ENCODE data around the gene TMEM108.

TMEM108 gene

DNA sequence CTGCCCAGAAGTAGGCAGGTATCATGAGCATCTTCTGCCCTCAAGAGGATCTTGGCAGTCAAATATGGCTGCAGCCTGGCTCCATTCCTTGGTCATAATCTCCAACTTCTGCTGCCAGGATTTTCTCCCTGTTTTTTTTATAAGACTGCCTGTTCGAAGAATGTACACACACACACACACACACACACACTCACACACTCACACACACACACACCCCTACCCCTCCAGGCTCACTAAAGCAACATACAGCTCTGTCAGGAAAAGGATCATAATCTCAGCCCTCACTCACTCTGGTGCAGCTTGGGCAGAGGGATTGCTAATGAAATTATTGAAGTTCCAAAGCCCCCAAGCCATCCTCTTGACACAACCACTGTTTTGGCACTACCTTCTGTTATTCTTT lies 232.4 kb downstream of the TMEM108 start:
- no peak for DNase-seq (ENCODE audit: low read depth in 2 of 3, low spot score in 1 of 3)

DNA sequence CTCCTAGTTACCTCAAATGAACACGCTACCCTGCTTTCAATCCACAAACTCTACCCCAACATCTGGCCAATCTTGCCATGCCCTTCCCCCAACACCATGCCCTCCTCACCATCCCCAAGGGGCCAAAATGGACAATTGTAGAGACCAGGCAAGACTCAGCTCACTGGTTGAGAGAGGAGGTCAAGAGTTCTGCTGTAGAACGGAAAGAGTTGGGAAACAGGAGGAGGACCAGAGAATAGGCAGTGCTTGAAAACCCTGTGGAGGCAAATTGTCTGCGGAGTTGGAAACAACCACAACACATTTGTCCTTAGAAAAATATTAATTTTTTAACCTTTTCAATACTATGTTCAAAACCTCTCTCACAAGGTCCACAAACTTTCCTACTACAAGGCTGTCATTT lies 232.9 kb downstream of the TMEM108 start:
- no peak for DNase-seq (ENCODE audit: low read depth in 2 of 3, low spot score in 1 of 3)

DNA sequence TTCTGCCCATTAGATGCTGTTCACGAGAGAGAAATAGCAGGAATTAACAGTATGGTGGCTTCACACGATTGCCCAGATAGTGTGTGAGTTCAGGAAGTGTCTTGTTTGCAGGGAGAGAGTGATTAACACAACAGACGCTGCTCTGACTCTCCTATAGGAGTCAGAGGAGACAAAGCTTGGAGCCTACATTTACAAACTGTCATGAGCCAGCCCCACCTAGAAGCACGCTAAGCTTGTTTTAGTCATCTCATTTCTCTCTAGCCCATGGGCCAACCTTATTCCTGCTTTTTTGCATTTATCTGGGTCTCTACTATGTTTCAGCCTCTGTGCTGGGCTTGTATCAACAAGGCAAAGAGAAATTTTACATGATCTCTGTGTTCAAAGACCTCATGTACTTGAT lies 233.3 kb downstream of the TMEM108 start:
- DNase-seq (ENCODE audit: low read depth in 2 of 3, low spot score in 1 of 3) = no peak

DNA sequence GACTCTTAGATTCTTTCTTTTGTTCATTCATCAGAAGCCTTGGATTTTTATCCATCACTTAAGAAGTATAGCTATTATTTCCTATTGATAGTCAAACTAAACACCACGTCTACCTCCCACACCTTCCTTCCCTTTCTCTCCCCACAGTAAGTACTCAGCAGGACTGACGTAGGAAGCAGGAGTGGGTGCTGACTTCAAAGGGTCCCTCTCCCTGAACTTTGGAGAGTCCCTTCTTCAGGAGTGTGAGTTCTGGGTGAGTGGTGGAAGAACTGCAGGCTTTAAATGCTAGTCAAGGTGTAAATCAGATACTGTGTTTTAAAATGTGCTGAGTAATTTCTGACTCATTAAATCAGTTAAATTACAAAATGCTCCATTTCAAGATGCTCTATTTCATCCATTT lies 235.2 kb downstream of the TMEM108 start:
- no peak for DNase-seq (ENCODE audit: low read depth in 2 of 3, low spot score in 1 of 3)

DNA sequence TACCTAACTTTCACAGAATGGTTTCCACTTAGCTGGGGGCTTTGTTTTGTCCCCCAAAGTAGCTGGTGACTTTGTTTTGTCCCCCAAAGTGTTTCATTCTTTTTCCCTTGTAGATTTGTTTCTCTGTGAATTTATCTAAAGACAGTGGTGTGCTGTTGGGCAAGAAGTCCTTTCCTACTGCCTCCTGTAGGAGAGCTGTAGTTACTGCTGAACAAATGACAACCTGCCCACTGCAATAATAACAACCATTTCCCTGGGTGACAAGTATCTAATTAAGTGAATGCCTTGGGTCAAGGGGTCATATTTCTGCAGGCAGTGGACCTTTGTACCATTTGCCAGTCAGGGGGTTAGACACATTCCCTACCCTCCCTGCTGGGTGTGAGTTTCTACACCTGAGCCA lies 236.3 kb downstream of the TMEM108 start:
- no peak for DNase-seq (ENCODE audit: low read depth in 2 of 3, low spot score in 1 of 3)

DNA sequence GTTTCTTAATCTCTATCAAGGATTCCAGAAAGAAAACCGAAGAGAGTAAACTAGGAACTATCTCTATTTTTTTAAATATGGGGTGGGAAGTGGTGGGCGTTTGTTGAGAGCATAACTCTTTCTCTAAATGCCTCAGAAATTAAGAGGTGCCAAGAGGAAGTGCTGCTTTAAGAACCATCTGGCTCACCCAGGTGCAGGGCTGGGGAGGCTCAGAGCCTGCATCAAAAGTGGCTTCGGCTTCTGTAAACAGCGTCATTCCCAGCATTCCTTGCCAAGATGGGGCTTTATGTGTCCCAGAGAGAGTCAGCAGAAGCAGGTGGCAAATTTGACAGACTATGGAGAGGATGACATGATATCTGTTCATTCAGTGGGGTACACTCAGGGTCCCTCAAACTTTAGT lies 238.4 kb downstream of the TMEM108 start:
- DNase-seq (ENCODE audit: low read depth in 2 of 3, low spot score in 1 of 3) = no peak

DNA sequence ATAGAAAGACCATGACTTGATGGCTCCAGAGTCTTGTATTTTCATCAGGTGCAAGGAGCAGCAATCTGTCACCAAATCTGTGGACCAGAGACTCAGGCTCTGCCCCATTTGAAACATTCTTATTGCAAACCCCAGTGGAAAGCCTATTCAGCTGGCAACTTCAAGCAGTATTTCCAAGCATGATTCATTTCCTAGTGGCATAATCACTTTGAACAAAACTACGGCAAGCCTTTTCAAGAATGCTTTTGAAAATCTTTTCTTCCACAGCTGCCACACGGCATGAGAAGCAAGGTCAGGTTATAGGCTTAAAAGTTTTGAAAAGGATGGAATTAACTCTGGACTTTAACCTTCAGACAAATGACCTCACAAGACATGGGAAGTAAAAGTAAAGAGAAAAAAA lies 239.6 kb downstream of the TMEM108 start:
- no peak for DNase-seq (ENCODE audit: low read depth in 2 of 3, low spot score in 1 of 3)

DNA sequence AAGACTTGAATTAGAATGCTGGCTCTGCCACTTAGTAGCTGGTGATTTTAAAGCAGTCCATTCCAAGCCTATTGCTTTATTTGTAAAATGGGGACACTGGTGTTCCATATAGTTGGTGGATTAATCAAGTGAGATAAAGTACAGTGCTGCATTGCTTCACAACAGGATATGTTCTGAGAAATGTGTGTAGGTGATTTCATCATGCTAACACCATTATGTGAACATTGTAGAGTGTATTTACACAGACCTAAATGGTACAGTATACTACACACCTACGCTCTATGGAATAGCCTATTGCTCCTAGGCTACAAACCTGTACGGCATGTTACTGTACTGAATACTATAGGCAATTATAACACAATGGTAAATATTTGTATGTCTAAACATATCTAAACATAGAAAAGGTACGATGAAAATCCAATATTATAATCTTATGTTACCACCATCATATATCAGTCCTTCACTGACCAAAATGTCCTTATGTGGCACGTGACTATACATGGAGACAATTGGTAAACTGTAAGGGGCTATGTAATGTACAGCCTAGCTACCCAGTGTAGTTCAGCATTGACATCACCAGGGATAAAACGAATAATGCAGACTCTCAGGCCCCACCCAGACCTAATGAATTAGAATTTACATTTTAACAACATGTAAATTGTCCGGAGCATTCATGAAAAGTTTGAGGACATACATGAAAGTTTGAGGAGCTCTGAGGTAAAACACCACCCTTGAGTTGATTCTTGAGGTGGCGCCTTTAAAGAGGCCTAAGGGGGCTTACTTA lies 240.3 kb downstream of the TMEM108 start:
- DNase-seq (ENCODE audit: low read depth in 2 of 3, low spot score in 1 of 3) = no peak

DNA sequence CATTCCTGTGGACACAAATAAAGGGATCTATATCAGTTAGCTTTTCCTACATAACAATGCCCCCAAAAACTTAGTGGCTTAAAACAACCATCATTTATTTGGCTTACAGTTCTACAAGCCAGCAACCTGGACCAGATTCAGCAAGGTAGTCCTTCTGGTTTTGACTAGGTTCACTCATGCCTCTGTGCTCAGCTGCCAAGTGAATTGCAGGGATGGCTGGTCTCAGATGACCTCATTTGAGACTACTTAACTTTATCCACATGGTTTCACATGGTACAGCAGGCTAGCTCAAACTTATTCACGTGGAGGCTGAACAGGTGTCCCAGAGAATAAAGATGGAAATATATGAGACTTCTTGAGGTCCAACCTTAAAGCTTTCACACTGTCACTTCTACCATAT lies 242.4 kb downstream of the TMEM108 start:
- DNase-seq (ENCODE audit: low read depth in 2 of 3, low spot score in 1 of 3) = no peak

DNA sequence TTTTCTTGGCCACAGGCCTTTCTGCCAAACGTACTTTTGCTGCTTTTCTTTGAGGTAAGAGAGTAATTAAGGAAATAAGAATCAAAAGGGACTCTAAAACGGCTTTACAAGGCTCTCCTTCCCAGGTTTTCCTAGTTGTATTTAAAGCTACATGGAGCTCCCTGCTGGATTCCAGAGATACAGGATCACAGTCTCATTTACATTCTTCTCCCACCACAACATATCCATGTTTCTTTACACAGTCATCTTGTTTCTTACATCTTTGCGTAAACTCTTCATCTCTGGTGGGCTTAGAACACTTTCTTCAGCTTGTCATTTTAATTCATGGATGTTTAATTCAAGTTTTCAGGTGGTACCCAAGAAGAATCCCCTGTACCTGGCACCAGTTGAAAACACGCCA lies 244.0 kb downstream of the TMEM108 start:
- DNase-seq (ENCODE audit: low read depth in 2 of 3, low spot score in 1 of 3) = no peak

DNA sequence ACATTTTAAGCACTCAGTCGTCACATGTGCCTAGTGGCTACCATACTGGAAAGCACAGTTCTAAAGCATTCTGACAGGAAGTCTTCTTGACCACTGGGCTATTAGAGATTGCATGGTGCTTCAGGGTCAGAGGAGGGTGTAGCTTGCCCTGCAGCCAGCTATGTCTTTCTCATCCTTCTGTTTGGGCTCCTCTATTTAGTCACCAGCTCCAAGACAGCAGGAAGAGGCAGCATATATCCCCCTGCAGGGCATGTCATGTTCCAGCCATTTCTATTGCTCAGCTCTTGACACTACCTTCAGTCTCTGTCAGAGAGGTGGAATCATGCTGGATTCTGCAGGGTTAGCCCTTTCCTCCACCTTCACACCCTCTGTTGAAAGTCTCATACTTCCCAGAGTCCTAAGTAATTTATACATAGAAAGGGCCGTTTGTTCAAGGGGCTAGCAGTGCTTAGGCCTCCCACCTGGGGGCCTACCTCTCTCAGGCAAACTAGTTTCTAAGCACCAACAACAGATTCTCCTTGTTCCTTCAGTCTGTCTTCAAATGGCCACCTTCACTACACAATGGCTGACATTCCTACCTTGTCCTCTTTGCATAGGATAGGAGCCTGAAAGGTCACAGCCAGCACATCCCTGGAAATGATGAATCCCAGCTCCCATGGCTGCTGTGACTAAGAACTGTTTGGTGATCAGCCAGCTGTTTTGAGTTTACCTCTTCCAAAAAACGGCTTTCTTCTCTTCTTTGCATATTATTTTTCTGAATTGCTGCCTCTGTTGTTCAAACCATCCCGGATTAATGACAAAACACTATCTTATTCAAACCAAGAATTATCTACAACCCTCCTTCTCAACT lies 246.0 kb downstream of the TMEM108 start:
- DNase-seq (ENCODE audit: low read depth in 2 of 3, low spot score in 1 of 3) = no peak

DNA sequence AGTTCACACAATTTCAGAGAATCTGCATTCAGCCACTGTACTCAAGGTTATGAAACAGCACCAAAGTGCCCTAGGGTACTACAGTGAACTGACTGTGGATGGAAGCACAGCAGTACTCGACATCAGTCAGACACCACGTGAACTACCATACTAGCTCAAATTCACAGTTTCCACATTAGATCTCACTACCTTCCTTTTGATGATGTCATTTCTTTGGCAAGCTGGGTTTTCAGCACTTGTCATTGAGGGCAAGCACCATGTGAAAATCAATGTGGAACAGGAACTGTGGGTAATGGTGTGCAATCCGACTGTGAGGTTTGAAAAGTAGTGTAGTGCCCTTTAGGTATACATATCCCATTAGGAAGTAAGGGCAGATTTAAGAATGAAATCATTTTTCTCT lies 251.1 kb downstream of the TMEM108 start:
- DNase-seq (ENCODE audit: low read depth in 2 of 3, low spot score in 1 of 3) = no peak

DNA sequence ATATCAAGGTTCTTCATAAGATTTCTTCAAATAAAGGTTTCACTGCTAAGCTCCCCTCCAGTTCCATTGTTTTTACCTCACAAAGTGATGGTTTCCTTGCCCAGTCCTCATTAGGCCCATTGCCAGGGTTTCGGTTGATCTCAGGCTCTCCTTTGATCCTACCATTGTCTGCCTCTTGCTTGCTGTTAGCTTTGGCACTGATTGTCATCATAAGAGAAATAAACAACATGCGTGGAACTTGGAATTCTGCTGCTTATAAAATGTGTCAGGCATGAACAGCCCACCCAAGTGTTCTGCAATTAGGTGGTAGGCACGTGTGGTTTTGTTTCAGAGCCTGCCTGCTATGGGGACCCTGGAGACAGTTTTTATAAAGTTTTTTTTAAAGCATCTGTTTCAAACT lies 254.1 kb downstream of the TMEM108 start:
- DNase-seq (ENCODE audit: low read depth in 2 of 3, low spot score in 1 of 3) = no peak

DNA sequence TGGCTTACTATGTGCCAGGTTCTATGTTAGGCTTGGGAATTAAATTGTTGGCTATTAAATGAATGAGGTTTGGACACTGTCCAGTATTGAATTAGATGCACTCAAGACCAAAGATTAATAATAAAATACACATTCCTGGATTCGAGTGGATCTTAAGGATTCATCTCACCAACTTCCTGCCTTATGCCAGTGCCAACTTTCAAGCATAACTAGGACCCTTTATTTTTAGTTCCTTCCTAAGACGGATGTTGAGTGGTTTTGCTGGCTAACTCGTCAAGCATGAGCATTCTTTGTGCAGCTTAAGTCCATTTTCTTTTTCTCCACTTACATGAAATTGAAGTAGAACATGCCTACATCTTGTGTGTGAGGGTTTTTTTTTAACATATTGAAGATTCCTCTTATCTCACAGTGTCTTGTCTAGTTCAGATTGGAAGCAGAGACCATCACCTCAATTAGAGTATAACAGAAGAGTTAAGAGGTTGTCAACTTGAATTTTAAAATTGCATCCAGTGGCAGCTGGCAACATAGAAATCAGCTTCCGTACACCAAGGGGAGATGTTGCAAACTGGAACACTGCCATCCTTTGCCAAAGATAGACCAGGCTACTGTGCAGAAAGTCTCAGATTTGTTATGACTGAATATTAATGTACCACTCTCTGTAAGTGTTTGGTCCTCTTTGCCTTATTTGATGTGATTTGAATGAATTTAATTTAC lies 255.4 kb downstream of the TMEM108 start:
- DNase-seq (ENCODE audit: low read depth in 2 of 3, low spot score in 1 of 3) = no peak

DNA sequence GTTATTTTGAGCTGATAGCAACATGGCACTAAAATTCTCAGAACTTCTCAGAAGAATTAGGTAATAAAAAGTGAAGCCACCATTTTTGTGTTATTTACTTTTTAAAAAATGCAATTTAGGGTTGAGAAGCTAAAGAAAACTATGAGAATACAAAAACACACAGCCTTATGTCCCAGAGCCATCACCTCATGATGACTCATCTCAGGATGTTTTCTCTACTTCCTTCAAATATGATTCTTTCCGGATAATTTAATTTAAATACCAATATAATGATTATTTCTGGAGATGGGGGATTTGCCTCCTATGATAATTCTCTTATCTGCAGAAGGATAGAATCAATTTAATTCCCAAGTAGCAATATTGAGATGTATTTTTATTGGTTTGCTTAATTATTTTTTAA lies 256.1 kb downstream of the TMEM108 start:
- no peak for DNase-seq (ENCODE audit: low read depth in 2 of 3, low spot score in 1 of 3)

DNA sequence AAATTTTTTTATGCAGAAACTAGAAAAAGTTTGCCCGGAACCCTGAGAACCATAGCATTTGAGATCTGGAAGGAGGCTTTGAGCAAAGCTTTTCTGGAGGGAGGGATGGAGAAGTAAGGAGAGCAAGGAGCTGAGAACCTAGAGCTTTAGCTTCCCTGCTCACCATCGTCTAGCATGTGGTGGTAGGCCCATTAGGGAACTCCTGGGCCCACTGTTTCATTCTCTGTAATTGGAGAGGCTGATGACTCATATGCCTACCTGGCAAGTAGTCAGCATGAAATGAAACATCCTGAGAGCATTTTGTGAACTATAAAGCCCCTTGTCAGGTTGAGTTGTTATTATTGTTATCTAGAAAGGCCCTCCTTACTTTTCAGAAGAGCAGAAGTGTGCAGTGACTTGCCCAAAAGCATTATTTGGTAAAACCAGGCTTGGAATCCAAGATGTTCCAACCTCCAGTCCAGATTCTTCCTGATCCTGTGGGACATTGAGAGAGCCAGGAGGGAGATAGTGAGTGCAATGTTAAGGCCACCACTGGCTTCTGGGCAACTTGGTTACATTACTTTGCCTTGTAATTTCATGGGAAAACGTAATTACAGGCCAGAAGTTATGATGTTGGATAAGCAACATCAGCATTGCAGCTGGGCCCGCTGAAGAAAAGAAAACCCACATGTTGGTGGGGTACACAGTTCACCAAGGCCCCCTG lies 257.2 kb downstream of the TMEM108 start:
- no peak for DNase-seq (ENCODE audit: low read depth in 2 of 3, low spot score in 1 of 3)

DNA sequence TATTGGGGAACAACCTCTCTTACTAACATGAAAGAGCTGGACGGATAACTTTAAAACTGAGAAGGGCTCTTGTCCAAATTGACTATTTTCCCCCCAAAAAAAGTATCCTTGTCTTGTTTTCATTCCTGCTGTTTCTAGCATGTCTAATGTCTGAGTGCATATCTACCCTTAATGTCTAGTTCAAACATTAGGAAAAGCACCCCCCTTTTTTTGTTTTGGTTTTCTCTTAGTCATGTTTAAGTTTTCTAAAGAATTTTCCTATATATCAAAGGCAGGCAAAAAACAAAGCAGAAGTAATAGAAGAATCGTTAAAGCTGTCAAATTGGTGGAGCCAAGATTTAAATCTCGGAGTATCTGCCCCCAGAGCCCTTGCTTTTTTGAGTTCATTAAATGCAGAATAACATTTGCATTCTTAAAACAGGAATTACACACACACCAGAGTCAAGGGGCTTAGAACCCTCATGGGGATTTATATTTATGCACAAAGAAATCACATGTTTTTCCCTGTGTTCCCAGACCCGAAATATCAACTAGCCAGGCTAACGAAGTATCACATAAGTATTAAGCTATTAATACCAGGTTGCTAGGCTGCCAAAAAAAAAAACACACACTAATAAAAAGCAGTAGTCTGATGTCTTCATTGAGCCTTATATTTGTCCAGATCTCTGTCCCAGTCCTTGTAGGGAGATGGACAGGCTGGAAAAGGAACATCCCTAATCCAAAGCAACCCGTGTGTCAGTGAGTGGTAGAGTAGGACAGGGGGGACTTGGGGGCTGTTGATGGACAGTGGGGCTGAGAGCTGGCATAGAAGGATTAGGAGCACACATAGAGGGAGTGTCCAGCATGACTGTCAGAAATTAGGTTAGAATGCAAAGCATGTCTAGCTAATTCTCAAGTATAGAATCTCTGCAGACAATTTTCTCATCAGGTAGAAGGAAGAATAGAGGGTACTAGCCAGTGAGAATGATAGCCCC lies 258.0 kb downstream of the TMEM108 start:
- no peak for DNase-seq (ENCODE audit: low read depth in 2 of 3, low spot score in 1 of 3)

DNA sequence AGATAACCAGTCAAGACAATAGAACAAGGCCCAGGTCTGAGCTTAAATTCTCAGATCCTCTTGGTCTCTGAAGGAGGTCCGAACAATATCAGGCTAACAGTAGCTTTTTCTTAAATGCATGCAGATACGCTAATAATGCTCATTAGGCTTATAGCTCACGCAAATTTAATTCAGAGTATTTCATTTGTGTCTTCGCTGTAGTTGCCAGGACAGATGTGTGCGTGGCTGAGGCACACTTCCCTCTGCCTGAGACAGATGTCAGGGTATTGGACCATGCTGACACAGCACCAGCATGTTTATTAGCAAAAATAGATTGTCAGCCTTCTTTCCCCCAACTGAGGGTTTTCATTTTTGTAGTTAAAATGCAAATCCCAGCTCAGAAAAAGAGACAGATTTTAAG lies 258.8 kb downstream of the TMEM108 start:
- DNase-seq (ENCODE audit: low read depth in 2 of 3, low spot score in 1 of 3) = no peak

DNA sequence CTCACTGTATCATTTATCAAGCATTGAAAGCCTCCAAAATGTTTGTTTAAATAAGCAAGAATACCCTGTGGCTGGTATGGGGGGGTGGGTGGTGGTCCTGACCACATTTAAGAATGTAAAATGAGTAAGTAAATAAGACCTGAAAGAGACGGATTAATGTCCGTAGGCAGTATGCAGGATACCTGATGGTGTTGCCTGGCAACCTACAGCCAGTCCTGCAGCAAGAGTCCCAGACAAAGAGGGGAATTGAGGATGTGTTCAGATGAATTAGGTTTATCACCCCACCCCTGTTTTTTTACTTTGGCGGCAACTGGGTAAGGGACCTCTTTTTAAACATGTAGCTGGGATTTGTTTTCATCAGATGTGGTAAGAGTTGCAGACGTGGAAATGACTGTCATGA lies 261.9 kb downstream of the TMEM108 start:
- no peak for DNase-seq (ENCODE audit: low read depth in 2 of 3, low spot score in 1 of 3)

DNA sequence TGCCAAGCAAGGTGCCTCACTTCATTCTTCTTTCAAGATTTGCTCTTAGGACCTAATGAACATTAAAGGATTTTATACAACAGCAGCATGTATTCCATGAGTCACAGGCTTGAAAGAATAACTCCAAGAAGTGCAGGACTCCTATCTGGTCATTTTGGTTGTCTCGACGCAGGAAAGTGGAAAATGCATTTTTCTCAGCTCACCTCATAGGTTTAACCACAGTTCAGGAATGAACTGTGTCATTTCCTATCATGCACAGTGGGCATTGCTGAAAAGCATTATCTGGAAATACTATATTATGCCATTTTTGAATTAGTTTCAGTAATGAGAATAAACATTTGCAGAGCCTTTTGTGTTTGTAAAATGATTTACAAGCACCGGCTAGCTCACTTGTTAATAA lies 263.0 kb downstream of the TMEM108 start:
- no peak for DNase-seq (ENCODE audit: low read depth in 2 of 3, low spot score in 1 of 3)

All from stimulated activated CD4-positive, alpha-beta T cell treated with anti-CD3 and anti-CD28 coated beads, Interleukin-12 subunit alpha, Interleukin-12 subunit beta, amount 100 ng/mL, for 48 hours (primary cell).